K562 (cell line): Measurements from ENCODE around the gene EBI3. TPM values are rescaled to one million over a fixed set of nuclear protein-coding genes. Genes with fewer than 3 reads are reported as not detected.

Experiments
- ARNT ChIP-seq, 2 experiments: fragments of 450-650 bp; IDR thresholded peaks; 2 replicates each; pipeline ENCODE4 v1.6.1; 2016; ENCODE audit warnings: mild to moderate bottlenecking in 1 of 2
- ETS2 ChIP-seq: IDR thresholded peaks from 2 replicates; pipeline ENCODE4 v1.6.1; 2016; ENCODE audit warnings: borderline replicate concordance, missing genetic modification characterization, mild to moderate bottlenecking, moderate library complexity, missing compliant biosample characterization; ENCODE audit not compliant: poor library complexity, severe bottlenecking
- IRF2 ChIP-seq: sonication (generic); formaldehyde crosslinking; IDR thresholded peaks from 2 replicates; pipeline ENCODE4 v1.8.1; 2022; ENCODE audit warnings: mild to moderate bottlenecking, missing genetic modification reagents
- JUN ChIP-seq, 2 experiments: sonication (generic) in 1 of 2; formaldehyde crosslinking in 1 of 2; IDR thresholded peaks; 2 replicates each; pipeline versions ENCODE4 v1.6.1 to v1.8.0; 2012 to 2022; ENCODE audit warnings: borderline replicate concordance in 2 of 2, mild to moderate bottlenecking in 2 of 2, improper control_type of control experiment in 1 of 2, low read depth in 1 of 2, low read length in 1 of 2, missing genetic modification reagents in 1 of 2
- MAZ ChIP-seq, 2 experiments: fragments of 450-650 bp in 1 of 2; sonication (generic) in 1 of 2; formaldehyde crosslinking; IDR thresholded peaks in 1 of 2; conservative IDR thresholded peaks in 1 of 2; 2 replicates each; pipeline versions ENCODE4 v1.4.0 to v1.5.0; 2020; ENCODE audit warnings: mild to moderate bottlenecking in 1 of 2, missing genetic modification reagents in 1 of 2
- MYC ChIP-seq, 2 experiments: fragments of 250-450 bp in 1 of 2; sonication (Bioruptor Pico) in 1 of 2; IDR thresholded peaks; 2 replicates each; pipeline versions ENCODE4 v1.5.1 to v1.6.1; 2012 to 2021; ENCODE audit warnings: low read depth in 2 of 2, borderline replicate concordance in 1 of 2, improper control_type of control experiment in 1 of 2, low read length in 1 of 2, mild to moderate bottlenecking in 1 of 2, moderate library complexity in 1 of 2
- RBBP5 ChIP-seq: fragments of 200-600 bp; sonication (generic); IDR thresholded peaks from 2 replicates; pipeline ENCODE4 v1.6.1; 2012; ENCODE audit warnings: borderline replicate concordance, mild to moderate bottlenecking, low read length, control low read depth, inconsistent platforms; ENCODE audit not compliant: insufficient read depth, poor library complexity, severe bottlenecking
- SMAD1 ChIP-seq: fragments of 150-350 bp; IDR thresholded peaks from 2 replicates; pipeline ENCODE4 v1.6.1; 2014; ENCODE audit warnings: low read length, low read depth; ENCODE audit not compliant: partially characterized antibody
- SOX6 ChIP-seq: fragments of 450-650 bp; IDR thresholded peaks from 2 replicates; pipeline ENCODE4 v1.6.1; 2014; ENCODE audit warnings: mild to moderate bottlenecking
- U2AF1 ChIP-seq: fragments of 200-400 bp; formaldehyde crosslinking; optimal IDR thresholded peaks from 2 replicates; pipeline ENCODE3; 2017; ENCODE audit warnings: mild to moderate bottlenecking, low read depth, low read length, moderate library complexity
- ZBTB26 ChIP-seq: fragments of 450-650 bp; formaldehyde crosslinking; IDR thresholded peaks from 2 replicates; pipeline ENCODE4 v1.4.0; 2022; ENCODE audit warnings: missing genetic modification characterization
- ZBTB8A ChIP-seq: fragments of 450-650 bp; IDR thresholded peaks from 2 replicates; pipeline ENCODE4 v1.6.1; 2018; ENCODE audit warnings: mild to moderate bottlenecking, moderate library complexity; ENCODE audit not compliant: partially characterized antibody
- ZNF253 ChIP-seq: fragments of 250-450 bp; sonication (Bioruptor Pico); conservative IDR thresholded peaks from 2 replicates; pipeline ENCODE4 v1.6.1; 2021; ENCODE audit warnings: mild to moderate bottlenecking
- ZNF263 ChIP-seq: sonication (generic); formaldehyde crosslinking; IDR thresholded peaks from 2 replicates; pipeline ENCODE4 v1.8.0; 2022; ENCODE audit warnings: mild to moderate bottlenecking, missing genetic modification reagents, borderline replicate concordance
- ZNF79 ChIP-seq: fragments of 250-450 bp; sonication (Bioruptor Pico); IDR thresholded peaks from 2 replicates; pipeline ENCODE4 v1.4.0; 2020; ENCODE audit warnings: low read depth, mild to moderate bottlenecking, moderate library complexity
- polyA plus RNA-seq, 8 experiments: library from polyadenylated mRNA; depleted of rRNA in 4 of 8; stranded (reverse) in 5 of 8; unstranded in 3 of 8; fragments of >200 nt; fragmentation: Nextera tagmentation in 2 of 8; fragmentation: Illumina TruSeq in 1 of 8; extraction: Ambion mirVana in 2 of 8; extraction: Trizol in 1 of 8; gene quantifications; 2 replicates each; pipeline versions ENCODE4 v1.2.1 to v1.2.3, GENCODE V29; 2011 to 2014; ENCODE audit warnings: inconsistent platforms in 1 of 8, missing spikeins in 1 of 8
- total RNA-seq, 7 experiments: library from RNA; depleted of rRNA in 6 of 7; stranded (reverse); fragments of >200 nt in 6 of 7; fragmentation: Illumina TruSeq in 2 of 7; extraction: Trizol in 2 of 7; gene quantifications; 2 replicates each; pipeline versions ENCODE4 v1.2.1 to v1.2.3, GENCODE V29; 2011 to 2021; ENCODE audit warnings: low replicate concordance in 1 of 7
- TF ChIP-seq, protein P1 (sequence below): fragments of 450-650 bp; IDR thresholded peaks from 2 replicates; pipeline ENCODE4 v1.6.1; 2017; ENCODE audit warnings: antibody characterized with exemption
- TF ChIP-seq, protein P2 (sequence below): fragments of 450-650 bp; formaldehyde crosslinking; IDR thresholded peaks from 2 replicates; pipeline ENCODE4 v1.4.0; 2022; ENCODE audit warnings: missing genetic modification characterization
- TF ChIP-seq, protein P3 (sequence below): IDR thresholded peaks from 3 replicates; pipeline ENCODE4 v1.6.1; 2011; ENCODE audit warnings: borderline replicate concordance, mild to moderate bottlenecking; ENCODE audit not compliant: insufficient read length, insufficient read depth

Gene EBI3
- total and polyA plus RNA-seq, 9 of the 15 experiments (the other 6 are each of a cell fraction or from before 2014, with no cell fraction given): 0.08 to 0.35 (median 0.22) TPM; not detected in 6

DNA sequence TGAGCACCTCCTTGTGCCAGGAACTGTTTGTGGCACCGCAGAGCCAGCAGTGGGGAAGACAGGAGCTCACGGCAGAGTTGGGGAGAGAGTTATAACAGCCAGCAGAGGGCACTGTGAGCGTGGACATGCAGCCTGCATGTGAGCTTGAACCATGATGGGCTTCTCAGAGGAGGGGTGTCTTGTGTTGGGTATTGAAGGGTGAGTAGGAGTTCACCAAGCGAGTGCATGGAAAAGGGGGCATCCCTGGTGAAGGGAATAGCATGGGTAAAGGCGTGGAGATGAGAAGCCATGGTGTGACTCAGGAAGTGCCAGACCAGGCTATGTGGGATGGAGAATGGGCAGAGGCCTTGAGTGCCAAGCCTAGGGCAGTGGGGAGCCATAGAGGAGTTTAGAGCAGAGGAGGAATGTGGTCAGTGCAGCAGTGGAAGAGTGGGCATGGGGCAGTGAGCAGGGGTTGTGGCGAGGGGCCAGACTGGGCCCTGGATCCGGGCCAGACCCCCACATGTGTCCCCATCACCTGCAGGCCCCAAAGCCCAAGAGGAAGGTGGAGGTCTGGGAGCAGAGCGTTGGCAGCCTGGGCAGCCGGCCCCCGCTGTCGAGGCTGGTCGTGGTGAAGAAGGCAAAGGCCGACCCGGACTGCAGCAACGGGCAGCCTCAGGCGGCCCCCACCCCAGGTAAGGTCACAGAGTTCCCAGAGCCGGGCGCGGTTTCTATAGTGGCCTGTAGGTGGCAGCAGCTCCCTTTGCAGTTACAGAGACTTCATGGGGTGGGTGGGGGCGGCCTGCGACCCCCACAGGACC, 38.0 kb downstream of the EBI3 start (continued):
- TF ChIP-seq, protein P1, sequence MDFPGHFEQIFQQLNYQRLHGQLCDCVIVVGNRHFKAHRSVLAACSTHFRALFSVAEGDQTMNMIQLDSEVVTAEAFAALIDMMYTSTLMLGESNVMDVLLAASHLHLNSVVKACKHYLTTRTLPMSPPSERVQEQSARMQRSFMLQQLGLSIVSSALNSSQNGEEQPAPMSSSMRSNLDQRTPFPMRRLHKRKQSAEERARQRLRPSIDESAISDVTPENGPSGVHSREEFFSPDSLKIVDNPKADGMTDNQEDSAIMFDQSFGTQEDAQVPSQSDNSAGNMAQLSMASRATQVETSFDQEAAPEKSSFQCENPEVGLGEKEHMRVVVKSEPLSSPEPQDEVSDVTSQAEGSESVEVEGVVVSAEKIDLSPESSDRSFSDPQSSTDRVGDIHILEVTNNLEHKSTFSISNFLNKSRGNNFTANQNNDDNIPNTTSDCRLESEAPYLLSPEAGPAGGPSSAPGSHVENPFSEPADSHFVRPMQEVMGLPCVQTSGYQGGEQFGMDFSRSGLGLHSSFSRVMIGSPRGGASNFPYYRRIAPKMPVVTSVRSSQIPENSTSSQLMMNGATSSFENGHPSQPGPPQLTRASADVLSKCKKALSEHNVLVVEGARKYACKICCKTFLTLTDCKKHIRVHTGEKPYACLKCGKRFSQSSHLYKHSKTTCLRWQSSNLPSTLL: no peak
- no peak for TF ChIP-seq ZBTB8A
- no peak for TF ChIP-seq IRF2 (CRISPR knock-in tag)
- peak in 1 of 2 experiments; percentile 54; a peak in 1 of 4 replicates for TF ChIP-seq ARNT (IDR thresholded peaks at IDR 0.05)
- 0 out of 2 replicates have a peak, but pooled peaks have one; percentile 11 for TF ChIP-seq SOX6
- TF ChIP-seq MYC (IDR thresholded peaks at IDR 0.05; ENCODE audit: low read depth, low read length): no peak
- TF ChIP-seq MYC (CRISPR knock-in tag; IDR thresholded peaks at IDR 0.05; ENCODE audit: borderline replicate concordance, low read depth): peak; percentile 50; the same call in 1 of the 2 replicates
- TF ChIP-seq, protein P2, sequence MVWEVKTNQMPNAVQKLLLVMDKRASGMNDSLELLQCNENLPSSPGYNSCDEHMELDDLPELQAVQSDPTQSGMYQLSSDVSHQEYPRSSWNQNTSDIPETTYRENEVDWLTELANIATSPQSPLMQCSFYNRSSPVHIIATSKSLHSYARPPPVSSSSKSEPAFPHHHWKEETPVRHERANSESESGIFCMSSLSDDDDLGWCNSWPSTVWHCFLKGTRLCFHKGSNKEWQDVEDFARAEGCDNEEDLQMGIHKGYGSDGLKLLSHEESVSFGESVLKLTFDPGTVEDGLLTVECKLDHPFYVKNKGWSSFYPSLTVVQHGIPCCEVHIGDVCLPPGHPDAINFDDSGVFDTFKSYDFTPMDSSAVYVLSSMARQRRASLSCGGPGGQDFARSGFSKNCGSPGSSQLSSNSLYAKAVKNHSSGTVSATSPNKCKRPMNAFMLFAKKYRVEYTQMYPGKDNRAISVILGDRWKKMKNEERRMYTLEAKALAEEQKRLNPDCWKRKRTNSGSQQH: no peak
- no peak for TF ChIP-seq ZNF263 (CRISPR knock-in tag)
- no peak for TF ChIP-seq ZNF79 (CRISPR knock-in tag)
- TF ChIP-seq, protein P3, sequence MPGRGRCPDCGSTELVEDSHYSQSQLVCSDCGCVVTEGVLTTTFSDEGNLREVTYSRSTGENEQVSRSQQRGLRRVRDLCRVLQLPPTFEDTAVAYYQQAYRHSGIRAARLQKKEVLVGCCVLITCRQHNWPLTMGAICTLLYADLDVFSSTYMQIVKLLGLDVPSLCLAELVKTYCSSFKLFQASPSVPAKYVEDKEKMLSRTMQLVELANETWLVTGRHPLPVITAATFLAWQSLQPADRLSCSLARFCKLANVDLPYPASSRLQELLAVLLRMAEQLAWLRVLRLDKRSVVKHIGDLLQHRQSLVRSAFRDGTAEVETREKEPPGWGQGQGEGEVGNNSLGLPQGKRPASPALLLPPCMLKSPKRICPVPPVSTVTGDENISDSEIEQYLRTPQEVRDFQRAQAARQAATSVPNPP: no peak
- TF ChIP-seq RBBP5: no peak
- TF ChIP-seq MAZ (CRISPR knock-in tag; conservative IDR thresholded peaks at IDR 0.05 in 1 of 2, IDR thresholded peaks at IDR 0.05 in 1 of 2): peak in 1 of 2 experiments; percentile 64; a peak in 2 of 4 replicates
- TF ChIP-seq U2AF1: no peak
- no peak for TF ChIP-seq ZNF253 (CRISPR knock-in tag)
- peak; percentile 76; the same call in 1 of the 2 replicates for TF ChIP-seq ZBTB26 (CRISPR knock-in tag)
- TF ChIP-seq JUN (IDR thresholded peaks at IDR 0.05; ENCODE audit: borderline replicate concordance, low read depth, low read length): no peak
- TF ChIP-seq JUN (CRISPR knock-in tag; IDR thresholded peaks at IDR 0.05; ENCODE audit: borderline replicate concordance): no peak
- no peak for TF ChIP-seq SMAD1
- TF ChIP-seq ETS2: no peak
